Measurements from ENCODE around the gene ZNF212.

DNA sequence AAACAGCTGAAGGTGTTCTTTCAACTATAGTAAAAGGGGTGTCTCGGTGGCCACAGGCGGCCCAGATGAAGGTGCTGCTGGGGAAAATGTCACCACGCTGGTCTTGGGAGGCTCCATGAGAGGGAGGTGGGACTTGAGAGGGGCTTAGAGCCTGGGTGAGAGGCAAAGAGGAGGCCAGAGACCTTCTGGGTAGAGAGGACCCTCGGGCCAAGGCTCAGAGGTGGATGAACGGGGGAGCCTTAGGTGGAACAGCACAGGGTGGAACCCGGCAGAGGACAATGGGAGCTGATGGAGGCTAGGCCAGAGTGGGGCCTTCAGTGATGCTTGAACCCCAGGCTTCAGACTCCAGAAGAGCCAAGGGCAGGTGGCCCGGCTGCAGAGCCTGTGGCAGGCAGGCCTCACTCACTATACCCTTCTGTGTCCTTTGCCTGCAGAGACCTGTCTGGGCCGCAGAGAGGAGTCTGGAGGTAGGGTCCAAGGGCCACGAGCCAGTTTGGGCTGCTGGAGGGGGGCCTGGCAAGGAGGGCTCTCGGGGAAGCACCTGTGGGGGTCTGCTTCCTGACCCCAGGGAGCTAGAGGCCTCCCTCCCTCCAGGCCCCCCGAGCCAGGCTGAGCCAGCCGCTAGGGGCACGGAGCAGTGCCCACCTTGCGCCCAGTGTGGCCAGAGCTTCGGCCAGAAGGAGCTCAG is 54.6 kb downstream of the ZNF212 start:
- TF ChIP-seq CTCF (IDR thresholded peaks at IDR 0.05), result no peak
- no peak for TF ChIP-seq POLR2A (IDR thresholded peaks at IDR 0.05)

All from lower leg skin (tissue), 3 donors.